GM18508 (cell line): ENCODE data around the gene GPR183.

Experiments used
- ATAC-seq: cut with Tn5 transposase; IDR thresholded peaks from one replicate; pipeline ENCODE4 v1.9.1; 2021; ENCODE audit warnings: moderate number of reproducible peaks; ENCODE audit not compliant: insufficient read depth, unreplicated experiment

GPR183 gene

DNA sequence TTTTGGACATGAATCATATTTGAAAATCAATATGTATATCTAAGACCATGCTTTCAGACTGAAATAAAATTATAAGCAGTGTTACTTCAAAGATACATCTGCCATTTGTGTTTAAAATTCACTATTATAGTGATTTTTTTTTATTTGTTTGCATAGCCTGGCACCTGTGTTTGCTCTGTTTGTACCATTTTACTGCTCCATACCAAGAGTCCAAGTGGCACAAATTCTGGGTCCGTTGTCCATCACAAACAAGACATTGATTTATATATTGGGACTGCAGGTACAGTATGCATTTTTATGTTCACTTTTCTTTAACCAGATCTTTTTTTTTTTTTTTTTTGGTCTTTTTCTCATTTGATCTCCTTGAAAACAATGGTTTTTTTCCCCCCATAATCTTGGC is 6.7 kb upstream of the GPR183 start:
- ATAC-seq, result no peak

DNA sequence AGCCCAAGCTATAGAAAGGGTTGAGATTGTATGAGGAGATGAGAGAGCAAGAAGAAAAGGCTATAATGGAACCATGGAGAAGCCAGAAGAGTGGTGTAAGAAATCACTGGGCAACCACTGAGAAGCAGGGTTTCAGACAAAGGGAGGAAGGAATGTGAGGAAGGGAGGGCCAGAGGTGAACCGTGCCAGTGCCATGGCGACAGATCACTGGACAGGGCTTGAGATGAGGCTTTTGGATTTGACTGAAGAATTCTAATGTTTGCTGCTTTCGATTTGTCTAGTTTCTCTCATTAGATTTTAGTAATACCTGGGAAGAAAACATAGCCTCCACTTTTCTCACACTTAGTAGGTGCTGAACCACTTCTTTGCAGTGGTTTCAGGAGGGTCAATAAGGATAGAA is 6.3 kb upstream of the GPR183 start:
- no peak for ATAC-seq

DNA sequence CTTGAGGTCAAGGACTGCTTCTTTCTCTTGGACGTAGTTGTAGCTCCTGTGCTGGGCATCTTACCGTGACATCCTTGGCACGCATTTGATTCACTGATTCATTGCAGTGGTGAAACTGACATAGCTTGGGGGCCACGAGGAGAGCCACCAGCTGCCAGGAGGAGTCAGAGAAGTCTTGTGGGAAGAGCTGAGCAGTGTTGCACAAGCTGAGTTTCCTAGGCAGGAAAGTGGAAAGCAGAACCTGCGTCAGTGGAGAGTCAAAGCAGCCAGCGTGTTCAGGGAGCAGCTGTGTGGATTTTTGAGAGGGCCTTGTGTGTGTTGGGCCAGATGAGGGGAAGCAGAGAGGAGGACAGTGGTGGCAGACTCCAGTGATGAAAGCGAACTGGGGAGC is 5.3 kb upstream of the GPR183 start:
- no peak for ATAC-seq

DNA sequence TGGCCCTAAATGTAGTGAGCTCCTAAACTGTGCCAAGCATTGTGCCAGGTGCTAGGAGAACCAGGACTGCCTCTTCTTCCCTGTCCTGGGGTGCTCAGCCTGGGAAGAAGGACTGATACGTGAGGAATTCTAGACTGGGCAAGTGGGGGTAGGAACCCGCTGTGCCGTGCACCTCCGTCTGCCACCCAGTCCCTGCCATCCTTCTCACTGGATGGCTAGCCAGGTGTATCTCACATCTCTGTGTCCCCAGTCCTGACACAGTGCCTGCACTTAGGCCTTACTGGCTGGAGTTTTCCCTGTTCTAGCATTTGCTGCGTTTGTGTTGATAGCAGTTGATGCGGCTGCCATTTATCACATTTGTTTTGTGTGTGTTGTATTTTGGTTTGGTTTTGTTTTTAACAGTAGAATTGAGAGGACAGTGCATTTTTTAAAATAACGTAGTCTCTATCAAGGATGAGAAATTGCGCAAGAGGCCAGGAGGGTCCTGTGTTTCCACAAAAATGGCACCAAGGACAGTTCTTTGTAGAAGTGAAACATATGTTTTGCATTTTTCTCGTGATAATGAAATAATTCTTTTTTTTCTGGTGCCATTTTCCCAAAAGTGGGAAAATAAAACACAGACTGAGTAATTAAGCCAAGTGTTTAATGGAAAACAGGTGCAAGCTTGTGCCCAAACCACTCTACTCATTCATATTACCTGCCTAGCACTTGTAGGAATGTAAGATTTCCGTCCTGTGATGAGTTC is 4.7 kb upstream of the GPR183 start:
- ATAC-seq, result no peak

DNA sequence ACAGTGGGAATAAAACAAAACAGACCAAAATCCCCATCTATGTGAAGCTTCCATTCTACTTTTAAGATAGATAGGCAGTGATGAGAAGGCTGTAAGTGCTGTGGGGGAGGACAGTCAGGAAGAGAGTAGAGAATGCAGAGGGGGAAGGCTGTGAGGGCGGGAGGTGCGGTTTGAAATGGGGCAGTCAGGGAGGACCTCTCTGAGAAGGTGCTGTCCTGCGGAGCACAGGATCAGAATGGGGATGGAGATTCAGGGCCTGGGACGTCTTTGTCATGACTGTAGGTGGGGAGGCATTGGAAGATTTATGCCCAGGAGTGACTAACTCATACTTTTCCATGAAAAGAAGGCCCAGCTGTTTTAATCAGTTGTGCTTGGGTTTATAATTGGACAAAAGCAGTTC is 3.9 kb upstream of the GPR183 start:
- no peak for ATAC-seq

DNA sequence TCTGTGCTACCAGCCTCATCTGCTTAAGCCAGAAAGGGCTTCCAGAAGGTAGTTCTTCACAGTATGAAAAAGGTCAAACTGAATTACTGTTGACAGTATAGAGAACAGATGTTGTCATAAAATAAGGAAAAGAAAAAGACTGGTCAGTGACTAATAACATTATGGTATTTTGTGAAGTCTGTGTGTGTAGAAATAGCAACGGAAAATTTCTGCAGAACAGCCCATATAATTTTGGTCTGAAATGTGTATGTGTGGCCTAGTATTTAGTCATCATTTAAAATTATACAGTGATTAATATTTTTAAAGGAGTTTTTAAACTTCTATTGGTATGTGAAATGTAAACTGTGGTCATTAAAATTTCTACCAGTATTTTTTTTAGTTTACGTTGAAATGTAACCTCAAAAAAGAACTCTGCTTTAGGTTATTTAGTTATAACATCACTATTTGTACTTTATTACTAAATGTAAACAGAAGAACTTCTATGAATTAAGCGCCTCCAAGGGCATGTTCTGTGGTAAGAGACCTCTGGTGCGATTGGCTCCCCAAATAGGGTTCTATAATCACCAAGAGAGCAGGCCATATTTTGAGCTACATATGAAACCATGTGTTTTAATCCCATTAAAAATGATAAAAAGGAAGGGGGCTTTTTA is 3.3 kb upstream of the GPR183 start:
- ATAC-seq, result no peak

DNA sequence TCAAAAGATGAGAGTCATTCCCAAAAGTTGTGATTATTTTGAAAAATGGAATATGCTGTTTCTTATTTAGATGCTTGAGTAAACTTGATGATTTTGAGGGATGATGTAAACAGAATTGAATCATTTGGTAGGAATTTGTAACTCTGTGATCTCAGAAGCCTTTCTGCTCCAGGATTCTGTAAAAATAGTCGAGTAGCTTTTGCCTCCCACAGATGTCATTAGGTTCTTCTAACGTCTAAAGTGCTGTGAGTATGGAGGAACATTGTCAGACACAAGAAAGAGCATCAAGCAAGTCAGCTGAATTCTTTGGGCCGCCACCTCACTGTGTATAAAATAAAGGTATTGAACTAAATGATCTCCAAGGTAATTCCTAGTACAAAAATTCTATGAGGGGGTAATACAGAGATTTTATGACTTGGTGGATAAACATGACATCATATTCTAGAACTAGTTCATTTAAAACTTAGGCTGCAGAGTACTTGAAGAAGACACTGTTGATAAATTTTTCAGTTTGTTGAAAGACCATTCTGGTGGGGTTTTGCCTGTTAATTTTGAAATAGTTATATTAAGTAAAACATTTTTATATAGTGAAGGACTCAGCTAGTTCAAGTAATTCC is 1.4 kb upstream of the GPR183 start:
- no peak for ATAC-seq

DNA sequence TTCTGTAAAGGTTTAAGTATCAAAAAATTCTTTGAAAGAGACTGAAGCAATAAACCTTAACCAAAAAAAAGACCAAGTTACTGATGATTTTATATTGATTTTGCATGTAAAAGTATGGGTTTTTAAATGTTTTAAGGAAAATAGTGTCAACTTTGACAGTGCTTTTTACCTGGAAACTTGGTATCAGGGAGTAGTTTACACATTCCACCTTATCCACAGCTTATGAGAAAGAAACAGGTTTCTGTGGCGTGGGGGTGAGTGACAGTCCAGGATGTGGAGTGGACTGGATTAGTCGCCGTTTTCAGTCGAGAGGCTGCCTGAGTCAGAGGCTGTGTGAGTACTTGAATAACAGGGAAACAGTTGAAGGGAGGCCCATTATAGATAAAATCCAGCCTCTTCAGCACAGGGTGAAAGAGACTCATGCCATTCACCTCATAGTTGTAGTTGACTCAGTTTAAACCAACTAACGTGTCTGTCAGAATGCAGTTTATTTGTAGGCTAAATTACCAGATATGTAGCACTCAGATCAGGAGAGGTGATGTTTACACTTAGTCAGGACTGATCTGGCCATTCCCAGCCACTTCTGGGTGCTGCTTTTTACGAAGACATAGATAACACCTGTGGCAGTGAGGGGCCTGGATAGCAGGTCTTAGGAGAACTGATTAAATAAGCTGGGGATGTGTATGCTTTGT is 595 bp upstream of the GPR183 start:
- no peak for ATAC-seq

DNA sequence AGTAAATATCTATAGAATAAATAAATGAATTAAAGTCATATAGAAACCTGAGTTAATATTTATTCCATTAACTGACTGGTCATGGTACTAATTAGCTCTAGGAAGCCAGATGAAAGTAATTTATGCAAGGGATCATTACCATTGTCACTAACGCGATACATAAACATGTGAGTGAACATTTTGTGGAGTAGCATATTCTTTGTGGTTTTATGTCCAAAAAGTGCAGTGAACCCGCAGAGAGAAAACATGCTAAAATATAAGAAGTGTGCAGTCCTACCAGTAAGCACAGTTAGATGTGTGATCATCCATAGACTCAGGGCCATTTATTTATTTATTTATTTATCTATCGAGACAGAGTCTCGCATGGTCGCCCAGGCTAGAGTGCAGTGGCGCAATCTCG is 1.6 kb downstream of the GPR183 start:
- no peak for ATAC-seq

DNA sequence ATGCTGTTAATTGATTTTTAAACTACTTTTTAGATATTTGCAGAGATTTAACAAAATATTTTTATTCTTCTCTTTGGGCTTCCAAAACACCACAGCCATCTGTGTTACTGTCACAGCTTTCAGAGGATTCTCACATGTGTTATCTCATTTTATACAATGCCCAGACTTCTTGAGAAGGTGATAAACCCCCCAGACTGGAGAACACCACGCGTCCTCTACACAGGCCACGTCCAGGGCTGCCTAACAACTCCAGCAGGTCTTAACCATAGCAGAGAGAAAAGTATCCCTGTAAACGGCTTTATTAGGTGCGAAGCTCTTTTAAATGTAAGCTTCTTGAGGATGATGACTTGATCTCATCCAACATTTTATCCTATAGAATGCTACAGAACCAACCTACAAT is 2.0 kb downstream of the GPR183 start:
- no peak for ATAC-seq

DNA sequence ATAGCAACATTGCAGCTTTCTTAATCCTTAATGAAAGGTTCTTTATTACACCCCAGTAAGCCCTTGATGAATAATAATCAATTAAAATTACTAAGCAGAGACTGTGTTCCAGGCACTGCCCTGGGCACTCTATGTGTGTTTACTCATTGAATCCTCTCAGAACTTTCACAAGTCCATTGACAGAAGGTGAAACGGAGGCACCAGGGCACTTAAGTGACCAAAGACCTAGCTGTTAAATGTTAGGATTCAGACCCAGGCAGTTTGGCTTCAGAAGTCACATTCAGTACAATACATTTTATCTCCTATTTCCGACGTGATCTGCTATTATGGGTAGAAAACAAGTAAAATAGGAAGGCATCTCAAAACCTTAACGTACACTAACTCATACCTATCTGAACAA is 2.7 kb downstream of the GPR183 start:
- ATAC-seq, result no peak

DNA sequence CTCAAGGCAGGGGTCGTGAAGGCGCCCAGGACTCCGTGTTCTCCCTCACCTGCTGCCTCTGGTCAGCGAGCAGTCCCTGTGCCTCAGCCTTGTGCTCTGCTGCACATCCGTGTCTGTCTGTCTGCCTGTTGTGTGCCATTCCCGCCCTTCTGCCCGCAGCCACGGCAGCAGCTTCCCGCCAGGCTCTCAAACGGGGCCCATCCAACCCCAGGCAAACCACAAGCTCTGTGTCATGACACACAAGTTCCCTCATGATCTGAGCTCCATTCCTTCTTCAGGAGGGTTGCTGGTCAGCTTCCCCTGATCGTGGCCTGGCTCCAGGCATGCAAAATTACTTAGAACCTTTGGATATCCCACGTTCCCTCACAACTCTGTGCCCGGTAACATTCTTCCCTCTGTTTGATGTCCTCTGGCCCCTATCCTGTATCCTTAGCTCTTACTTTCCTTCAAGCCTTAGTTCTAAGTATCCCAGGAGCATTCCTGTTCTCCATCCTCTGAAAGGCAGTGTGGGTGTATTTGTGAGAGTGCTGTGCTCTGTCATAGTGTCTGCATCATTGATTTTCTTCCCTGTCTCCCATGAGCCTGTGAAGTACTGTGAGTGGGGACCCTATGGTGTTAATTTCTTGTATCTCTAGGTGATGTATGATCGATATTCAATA is 3.2 kb downstream of the GPR183 start:
- no peak for ATAC-seq

DNA sequence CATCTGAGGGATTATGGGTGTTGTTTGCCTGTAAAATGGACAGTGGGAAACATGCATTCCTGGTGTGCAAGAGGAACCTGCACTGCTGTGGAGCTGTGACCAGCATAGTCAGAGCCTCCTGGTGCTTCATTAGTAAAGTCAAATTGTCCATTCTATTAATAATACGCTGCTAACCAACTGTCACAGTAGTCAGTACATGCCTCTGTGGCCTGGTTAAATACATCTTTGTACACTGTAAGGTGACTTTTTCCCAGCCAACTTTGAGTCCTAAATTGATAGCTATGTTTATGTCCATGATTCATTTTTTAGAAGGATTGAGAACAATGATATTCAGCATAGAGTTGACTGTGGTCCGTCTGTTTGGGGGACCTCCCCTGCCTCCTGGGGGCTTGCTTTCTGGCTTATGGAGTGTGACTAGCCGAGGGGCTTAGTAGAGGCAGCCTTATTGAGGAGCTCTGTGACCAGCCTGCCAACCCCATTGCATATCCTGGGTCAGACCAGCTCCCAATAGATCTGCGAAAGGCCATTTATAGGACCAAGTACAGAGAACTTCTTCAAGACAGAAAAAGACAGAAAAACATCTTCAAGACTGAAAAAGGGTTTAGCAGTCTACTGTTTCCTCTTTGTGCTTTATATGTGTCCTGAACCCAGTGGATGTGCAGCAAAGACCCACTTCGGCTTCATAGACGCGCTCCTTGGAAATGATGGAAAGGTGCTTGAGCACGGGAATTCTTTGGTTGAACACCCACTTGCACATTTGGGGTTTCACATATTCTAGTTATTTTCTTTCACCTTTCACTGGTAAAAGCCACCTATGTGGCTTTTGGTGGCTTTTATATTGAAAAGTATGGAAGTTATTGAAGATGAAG is 4.3 kb downstream of the GPR183 start:
- no peak for ATAC-seq

DNA sequence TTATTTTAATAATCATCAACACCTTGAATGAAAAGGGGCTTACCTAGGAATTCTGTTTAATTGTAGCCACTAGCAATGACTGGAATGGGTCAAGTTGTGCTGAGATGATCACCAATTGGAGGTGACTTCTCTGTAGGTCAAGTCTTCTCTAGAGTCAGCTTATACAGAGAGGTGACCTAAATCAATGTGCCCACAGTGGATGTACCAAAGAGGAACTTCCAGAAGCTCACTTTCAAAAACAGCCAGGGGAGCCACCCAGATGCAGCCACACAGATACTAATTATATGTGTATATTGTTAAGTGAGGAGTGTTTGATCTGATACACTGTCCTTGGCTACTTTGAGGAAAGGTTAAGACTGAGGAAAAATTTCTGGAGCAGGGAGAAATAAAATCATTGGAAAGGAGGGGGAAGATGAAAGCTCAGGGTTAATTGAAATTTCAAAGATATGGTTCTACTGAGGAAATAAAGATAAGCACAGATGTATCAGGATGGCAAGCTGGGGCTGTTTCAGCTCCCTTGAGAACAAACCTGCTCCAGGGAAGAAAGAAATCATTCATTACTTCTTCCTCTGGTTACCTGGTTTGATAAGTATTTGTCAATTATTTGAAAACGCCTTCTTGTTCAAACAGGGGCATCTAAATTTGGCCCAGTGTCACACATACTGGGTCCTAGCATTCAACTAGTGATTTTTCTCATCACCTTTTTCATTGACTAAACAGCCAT is 5.1 kb downstream of the GPR183 start:
- no peak for ATAC-seq

DNA sequence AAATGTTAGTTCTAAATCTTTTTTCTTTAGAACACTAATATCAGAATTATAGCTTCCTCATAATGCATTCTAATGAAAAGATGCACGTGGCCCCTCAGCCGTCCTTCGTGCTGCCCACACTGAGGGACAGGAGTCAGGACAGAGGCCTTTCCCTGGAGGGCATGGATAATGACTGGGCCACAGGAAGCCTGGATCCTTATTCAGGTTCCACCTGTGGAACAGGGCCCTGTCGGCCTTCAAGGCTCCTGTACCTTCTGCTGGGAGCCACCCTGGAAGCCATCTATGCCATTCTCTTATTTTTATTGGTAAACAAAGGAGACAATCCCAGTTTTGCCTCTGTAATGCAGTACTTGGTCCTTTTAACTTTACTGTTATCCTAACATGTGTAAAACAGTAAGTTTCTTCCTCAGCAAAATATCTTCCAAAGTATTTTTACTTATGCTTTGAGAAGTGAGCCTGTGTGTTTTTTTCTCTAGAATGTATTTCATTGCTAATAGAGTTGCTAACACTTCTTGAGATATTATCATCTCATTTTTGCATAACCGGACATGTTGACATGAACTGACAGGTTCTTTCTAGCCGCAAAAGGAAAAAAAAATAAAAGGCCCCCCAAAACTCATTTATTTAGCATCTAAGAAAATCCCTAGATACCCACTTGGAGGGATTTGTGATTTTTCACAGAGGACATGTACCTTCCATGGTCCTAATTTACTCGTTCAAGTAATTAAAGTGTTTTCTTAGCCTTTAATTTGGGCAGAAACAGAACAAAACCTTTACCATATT is 6.0 kb downstream of the GPR183 start:
- ATAC-seq, result no peak

DNA sequence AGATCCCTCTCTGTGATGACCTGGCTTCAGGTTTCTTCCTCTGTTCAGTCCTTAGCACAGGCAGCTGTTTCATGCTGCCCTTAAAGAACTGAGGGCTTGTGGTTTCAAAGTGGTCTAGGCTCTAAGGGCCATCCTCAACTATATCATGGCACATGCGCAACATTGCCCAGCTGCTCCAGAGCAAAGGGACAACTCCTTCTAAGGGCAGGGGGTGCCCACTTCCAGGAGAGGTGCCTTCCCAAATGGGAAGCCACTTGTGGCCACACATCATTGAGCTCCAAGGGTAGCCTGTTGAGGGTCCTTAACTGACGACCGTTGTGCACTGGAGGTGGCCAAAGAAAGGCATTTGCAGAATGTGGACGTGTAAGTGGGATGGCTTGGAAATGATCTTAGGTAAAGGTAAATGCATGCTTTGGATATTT is 7.3 kb downstream of the GPR183 start:
- ATAC-seq, result no peak

DNA sequence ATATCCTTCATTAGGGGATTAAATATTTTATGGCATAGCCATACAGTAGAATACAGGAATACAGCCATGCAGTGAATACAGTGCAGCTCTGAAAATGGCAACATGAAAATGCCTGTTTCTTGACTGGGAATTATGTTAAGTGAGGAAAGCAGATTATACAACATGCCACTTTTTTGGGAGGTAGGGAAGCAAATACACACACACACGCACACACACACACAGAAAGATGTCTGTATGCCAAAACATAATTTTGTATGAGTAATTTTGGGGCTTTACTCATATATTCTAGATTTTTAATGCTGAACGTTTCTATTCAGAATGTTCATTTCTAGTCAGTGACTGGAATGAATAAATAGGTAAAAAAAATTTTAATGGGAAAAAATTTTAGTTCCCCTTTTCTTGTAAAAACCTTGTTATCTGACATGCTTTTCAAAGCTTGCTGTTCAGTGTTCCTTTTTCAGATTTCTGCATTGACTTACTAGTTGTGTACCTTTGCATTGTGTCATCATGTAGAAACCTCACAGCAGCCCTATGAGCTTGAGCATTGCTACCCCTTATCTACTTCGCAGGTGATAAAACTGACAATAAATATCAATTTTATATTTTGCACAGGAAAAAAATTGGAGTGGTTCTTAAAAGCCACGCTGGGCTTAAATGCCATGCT is 7.8 kb downstream of the GPR183 start:
- ATAC-seq, result no peak

DNA sequence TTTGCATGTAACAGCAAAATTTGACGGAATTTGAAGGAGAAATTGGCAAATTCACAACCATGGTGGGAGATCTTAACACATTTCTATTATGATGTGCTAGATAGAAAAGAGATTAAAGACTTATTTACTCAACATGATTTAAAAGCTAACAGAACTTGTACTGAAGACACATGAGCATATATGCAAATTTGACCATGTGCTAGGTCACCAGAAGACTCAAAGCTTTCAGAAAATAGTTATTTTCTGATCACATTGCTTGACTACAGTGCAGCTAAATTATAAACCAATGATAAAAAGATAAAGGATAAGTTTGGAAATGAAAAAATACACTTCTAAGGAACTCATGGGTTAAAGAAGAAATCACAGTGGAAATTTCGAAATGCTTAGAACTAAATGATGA is 9.1 kb downstream of the GPR183 start:
- no peak for ATAC-seq
